Mesothelial cell of epicardium (in vitro differentiated cells): ENCODE data around the gene NDST3. TPM values are rescaled to one million over a fixed set of nuclear protein-coding genes. Genes with fewer than 3 reads are reported as not detected.
A peak's percentile ranks its signal among the peaks of the same experiment; 100 is the strongest.

Experiments
- DNase-seq, 2 experiments: peaks; one replicate each; pipeline ENCODE4 v3.0.0; 2021; ENCODE audit warnings: low spot score in 2 of 2; ENCODE audit not compliant: unreplicated experiment in 2 of 2
- H3K27ac Mint-ChIP-seq: 2 replicates; pipeline ENCODE4 v1.8.0; 2021; ENCODE audit warnings: mixed read lengths
- H3K27me3 Mint-ChIP-seq: 2 replicates; pipeline ENCODE4 v1.8.0; 2021; ENCODE audit warnings: low read depth, mixed read lengths
- H3K36me3 Mint-ChIP-seq: 2 replicates; pipeline ENCODE4 v1.8.0; 2021; ENCODE audit warnings: mixed read lengths
- H3K4me1 Mint-ChIP-seq: 2 replicates; pipeline ENCODE4 v1.8.0; 2021; ENCODE audit warnings: mixed read lengths
- H3K4me3 Mint-ChIP-seq: 2 replicates; pipeline ENCODE4 v1.8.0; 2021; ENCODE audit warnings: mild to moderate bottlenecking, moderate library complexity, mixed read lengths
- H3K9me3 Mint-ChIP-seq: 2 replicates; pipeline ENCODE4 v1.8.0; 2021; ENCODE audit warnings: mixed read lengths
- CTCF ChIP-seq: fragments of 200-600 bp; sonication (generic); IDR thresholded peaks from one replicate; pipeline ENCODE4 v1.5.0; 2021; ENCODE audit warnings: antibody characterized with exemption; ENCODE audit not compliant: unreplicated experiment
- total RNA-seq: library from RNA; stranded (reverse); gene quantifications from 3 replicates; pipeline ENCODE4 v1.2.1, GENCODE V29; 2021

The NDST3 gene
- total RNA-seq, 1 donor from 2014 or later, result 5.1 TPM

GRCh38 chr4:118280501-118281218, 246.4 kb downstream of the NDST3 start:
- no peaks in the 10 kb centered on the region for H3K9me3 Mint-ChIP-seq
- peak in 1 of 2 experiments; percentile 49 for DNase-seq
- H3K36me3 Mint-ChIP-seq, result no peaks in the 10 kb centered on the region
- TF ChIP-seq CTCF, result peak; percentile 51
- no peaks in the 10 kb centered on the region for H3K27me3 Mint-ChIP-seq
- H3K27ac Mint-ChIP-seq, result peak overlapping the region; percentile 74
- peak overlapping the region; percentile 82 for H3K4me3 Mint-ChIP-seq
- peaks cover 34% of the 10 kb centered on the region for H3K4me1 Mint-ChIP-seq

GRCh38 chr4:118281611-118282442, 247.5 kb downstream of the NDST3 start:
- Mint-ChIP-seq H3K4me1 (peaks cover 39% of the 10 kb centered on the region), H3K27ac (peak overlapping the region; percentile 74), H3K36me3 (no peaks in the 10 kb centered on the region), H3K9me3 (no peaks in the 10 kb centered on the region), H3K27me3 (no peaks in the 10 kb centered on the region), H3K4me3 (no peak overlapping the region)
- DNase-seq, result no peak
- no peak for TF ChIP-seq CTCF

- H3K9me3 Mint-ChIP-seq, result no peaks in the 10 kb centered on the region
- DNase-seq, result no peak
- H3K27ac Mint-ChIP-seq, result no peak overlapping the region
- peaks cover 38% of the 10 kb centered on the region for H3K4me1 Mint-ChIP-seq
- no peak for TF ChIP-seq CTCF
- H3K36me3 Mint-ChIP-seq, result no peaks in the 10 kb centered on the region
- no peak overlapping the region for H3K4me3 Mint-ChIP-seq
- no peaks in the 10 kb centered on the region for H3K27me3 Mint-ChIP-seq
Observed at GRCh38 chr4:118282692-118283091, 248.4 kb downstream of the NDST3 start.

GRCh38 chr4:118284169-118284568, 249.9 kb downstream of the NDST3 start:
- peaks cover 36% of the 10 kb centered on the region for H3K4me1 Mint-ChIP-seq
- H3K27me3 Mint-ChIP-seq, result no peaks in the 10 kb centered on the region
- no peak overlapping the region for H3K27ac Mint-ChIP-seq
- TF ChIP-seq CTCF, result no peak
- H3K4me3 Mint-ChIP-seq, result no peak overlapping the region
- no peak for DNase-seq
- H3K9me3 Mint-ChIP-seq, result no peaks in the 10 kb centered on the region
- no peaks in the 10 kb centered on the region for H3K36me3 Mint-ChIP-seq

GRCh38 chr4:118285931-118286330, 251.6 kb downstream of the NDST3 start:
- H3K4me3 Mint-ChIP-seq, result no peak overlapping the region
- no peaks in the 10 kb centered on the region for H3K36me3 Mint-ChIP-seq
- no peak for DNase-seq
- no peak overlapping the region for H3K27ac Mint-ChIP-seq
- no peaks in the 10 kb centered on the region for H3K27me3 Mint-ChIP-seq
- peaks cover 36% of the 10 kb centered on the region for H3K4me1 Mint-ChIP-seq
- H3K9me3 Mint-ChIP-seq, result no peaks in the 10 kb centered on the region
- no peak for TF ChIP-seq CTCF
